Liver (tissue), 2 donors: ENCODE results near the gene UCP2.

Experiments
- YY1 ChIP-seq: IDR thresholded peaks from 2 replicates; pipeline ENCODE4 v1.6.1; 2016; ENCODE audit warnings: antibody characterized with exemption, mild to moderate bottlenecking
- TF ChIP-seq, protein P1 (sequence below): IDR thresholded peaks from 2 replicates; pipeline ENCODE4 v1.6.1; 2016; ENCODE audit warnings: antibody characterized with exemption
- TF ChIP-seq, protein P2 (sequence below): fragments of 150-350 bp; IDR thresholded peaks from 2 replicates; pipeline ENCODE4 v1.5.1; 2017; ENCODE audit warnings: improper control_type of control experiment, low read depth, low read length; ENCODE audit not compliant: missing input control
- TF ChIP-seq, protein P3 (sequence below): IDR thresholded peaks from 2 replicates; pipeline ENCODE4 v1.6.1; 2016; ENCODE audit warnings: antibody characterized with exemption, mild to moderate bottlenecking
- donor health status: healthy.

DNA sequence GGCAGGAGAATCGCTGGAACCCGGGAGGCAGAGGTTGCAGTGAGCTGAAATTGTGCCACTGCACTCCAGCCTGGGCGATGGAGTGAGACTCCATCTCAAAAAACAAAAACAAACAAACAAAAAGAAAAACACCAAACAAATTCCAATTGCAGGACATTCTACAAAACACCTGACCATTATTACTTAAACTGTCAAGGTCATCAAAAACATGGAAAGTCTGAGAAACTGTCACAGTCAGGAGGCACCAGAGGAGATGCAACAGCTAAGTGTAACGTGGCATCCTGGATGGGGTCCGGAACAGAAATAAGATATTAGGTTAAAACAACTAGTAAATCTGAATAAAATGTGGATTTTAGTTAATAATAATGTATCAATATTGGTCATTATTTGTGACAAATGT lies 32.7 kb downstream of the UCP2 start:
- TF ChIP-seq, protein P1, sequence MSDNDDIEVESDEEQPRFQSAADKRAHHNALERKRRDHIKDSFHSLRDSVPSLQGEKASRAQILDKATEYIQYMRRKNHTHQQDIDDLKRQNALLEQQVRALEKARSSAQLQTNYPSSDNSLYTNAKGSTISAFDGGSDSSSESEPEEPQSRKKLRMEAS, result no peak
- TF ChIP-seq, protein P2, sequence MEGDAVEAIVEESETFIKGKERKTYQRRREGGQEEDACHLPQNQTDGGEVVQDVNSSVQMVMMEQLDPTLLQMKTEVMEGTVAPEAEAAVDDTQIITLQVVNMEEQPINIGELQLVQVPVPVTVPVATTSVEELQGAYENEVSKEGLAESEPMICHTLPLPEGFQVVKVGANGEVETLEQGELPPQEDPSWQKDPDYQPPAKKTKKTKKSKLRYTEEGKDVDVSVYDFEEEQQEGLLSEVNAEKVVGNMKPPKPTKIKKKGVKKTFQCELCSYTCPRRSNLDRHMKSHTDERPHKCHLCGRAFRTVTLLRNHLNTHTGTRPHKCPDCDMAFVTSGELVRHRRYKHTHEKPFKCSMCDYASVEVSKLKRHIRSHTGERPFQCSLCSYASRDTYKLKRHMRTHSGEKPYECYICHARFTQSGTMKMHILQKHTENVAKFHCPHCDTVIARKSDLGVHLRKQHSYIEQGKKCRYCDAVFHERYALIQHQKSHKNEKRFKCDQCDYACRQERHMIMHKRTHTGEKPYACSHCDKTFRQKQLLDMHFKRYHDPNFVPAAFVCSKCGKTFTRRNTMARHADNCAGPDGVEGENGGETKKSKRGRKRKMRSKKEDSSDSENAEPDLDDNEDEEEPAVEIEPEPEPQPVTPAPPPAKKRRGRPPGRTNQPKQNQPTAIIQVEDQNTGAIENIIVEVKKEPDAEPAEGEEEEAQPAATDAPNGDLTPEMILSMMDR, result no peak
- TF ChIP-seq, protein P3, sequence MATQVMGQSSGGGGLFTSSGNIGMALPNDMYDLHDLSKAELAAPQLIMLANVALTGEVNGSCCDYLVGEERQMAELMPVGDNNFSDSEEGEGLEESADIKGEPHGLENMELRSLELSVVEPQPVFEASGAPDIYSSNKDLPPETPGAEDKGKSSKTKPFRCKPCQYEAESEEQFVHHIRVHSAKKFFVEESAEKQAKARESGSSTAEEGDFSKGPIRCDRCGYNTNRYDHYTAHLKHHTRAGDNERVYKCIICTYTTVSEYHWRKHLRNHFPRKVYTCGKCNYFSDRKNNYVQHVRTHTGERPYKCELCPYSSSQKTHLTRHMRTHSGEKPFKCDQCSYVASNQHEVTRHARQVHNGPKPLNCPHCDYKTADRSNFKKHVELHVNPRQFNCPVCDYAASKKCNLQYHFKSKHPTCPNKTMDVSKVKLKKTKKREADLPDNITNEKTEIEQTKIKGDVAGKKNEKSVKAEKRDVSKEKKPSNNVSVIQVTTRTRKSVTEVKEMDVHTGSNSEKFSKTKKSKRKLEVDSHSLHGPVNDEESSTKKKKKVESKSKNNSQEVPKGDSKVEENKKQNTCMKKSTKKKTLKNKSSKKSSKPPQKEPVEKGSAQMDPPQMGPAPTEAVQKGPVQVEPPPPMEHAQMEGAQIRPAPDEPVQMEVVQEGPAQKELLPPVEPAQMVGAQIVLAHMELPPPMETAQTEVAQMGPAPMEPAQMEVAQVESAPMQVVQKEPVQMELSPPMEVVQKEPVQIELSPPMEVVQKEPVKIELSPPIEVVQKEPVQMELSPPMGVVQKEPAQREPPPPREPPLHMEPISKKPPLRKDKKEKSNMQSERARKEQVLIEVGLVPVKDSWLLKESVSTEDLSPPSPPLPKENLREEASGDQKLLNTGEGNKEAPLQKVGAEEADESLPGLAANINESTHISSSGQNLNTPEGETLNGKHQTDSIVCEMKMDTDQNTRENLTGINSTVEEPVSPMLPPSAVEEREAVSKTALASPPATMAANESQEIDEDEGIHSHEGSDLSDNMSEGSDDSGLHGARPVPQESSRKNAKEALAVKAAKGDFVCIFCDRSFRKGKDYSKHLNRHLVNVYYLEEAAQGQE, result no peak
- no peak for TF ChIP-seq YY1
